ENCODE data around the gene ADRA2C. TPM values are rescaled to one million over a fixed set of nuclear protein-coding genes. Genes with fewer than 3 reads are reported as not detected.
A peak's percentile ranks its signal among the peaks of the same experiment; 100 is the strongest.

The ADRA2C gene
- total and polyA plus RNA-seq, 2 of the 13 experiments (the other 11 are each of a cell fraction or from before 2014, with no cell fraction given) = 15.4 to 69.7 TPM

DNA sequence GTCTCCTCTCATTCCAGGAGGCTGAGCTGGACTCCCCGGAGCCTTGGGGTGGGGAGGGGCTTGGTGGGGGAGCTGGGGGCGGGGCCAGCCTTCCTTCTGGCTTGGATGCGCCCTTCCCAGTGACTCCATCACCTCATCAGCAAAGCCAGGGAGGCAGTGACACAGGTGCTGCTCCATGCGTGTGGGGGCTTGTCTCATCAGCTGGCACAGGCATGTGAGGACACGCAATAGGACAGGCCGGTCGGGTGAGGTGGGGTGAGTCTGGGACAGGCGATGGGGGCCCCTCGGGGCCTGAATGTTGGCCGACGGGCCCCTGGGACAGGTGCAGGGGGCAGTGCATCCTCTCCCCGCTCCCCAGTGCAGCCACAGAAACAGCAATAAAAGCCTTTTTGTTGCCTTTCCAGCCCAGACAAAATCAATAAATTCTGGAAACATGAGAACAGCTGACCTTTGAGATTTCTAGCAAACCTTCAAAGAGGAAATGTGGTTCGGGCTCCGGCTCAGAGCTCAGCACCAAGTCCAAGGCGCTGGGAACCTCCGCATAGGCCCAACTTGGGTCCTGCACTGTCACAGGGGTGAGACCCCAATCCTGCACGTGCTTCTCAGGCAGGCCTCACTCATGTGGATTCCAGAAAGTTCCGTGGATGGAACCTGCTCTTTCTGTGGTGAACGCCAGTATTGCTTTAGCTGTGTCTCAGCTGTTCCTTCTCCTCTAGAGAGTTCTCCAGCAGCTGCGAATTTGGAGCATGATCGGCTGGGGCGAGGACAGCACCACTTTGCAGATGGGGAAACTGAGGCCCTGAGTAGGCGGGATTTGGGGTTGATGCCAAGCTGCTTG lies 18.5 kb downstream of the ADRA2C start (continued):
- no peak for TF ChIP-seq E2F5 (CRISPR knock-in tag; conservative IDR thresholded peaks at IDR 0.05)
- TF ChIP-seq ZNF44 (CRISPR knock-in tag; IDR thresholded peaks at IDR 0.05) = 0 out of 2 replicates have a peak, but pooled peaks have one; percentile 89
- peak; percentile 99 for TF ChIP-seq PHF21A (CRISPR knock-in tag; IDR thresholded peaks at IDR 0.05)
- no peak for TF ChIP-seq ZNF383 (CRISPR knock-in tag; IDR thresholded peaks at IDR 0.05; ENCODE audit: borderline replicate concordance)
- TF ChIP-seq ZSCAN5A (CRISPR knock-in tag; IDR thresholded peaks at IDR 0.05; ENCODE audit: borderline replicate concordance) = peak; percentile 85
- TF ChIP-seq NFKBIZ (CRISPR knock-in tag; IDR thresholded peaks at IDR 0.05) = no peak
- TF ChIP-seq IRF9 (CRISPR knock-in tag; IDR thresholded peaks at IDR 0.05; ENCODE audit: borderline replicate concordance) = peak; percentile 96
- no peak for TF ChIP-seq ZNF749 (CRISPR knock-in tag; IDR thresholded peaks at IDR 0.05; ENCODE audit: borderline replicate concordance)
- peak; percentile 67 for TF ChIP-seq SAP130 (CRISPR knock-in tag; IDR thresholded peaks at IDR 0.05; ENCODE audit: low read depth)
- TF ChIP-seq PPARG (CRISPR knock-in tag; conservative IDR thresholded peaks at IDR 0.05) = peak; percentile 30; the same call in 1 of the 2 replicates
- no peak for TF ChIP-seq ZSCAN22 (CRISPR knock-in tag; IDR thresholded peaks at IDR 0.05)
- peak; percentile 92; the same call in 1 of the 2 replicates for TF ChIP-seq RXRB (CRISPR knock-in tag; IDR thresholded peaks at IDR 0.05; ENCODE audit: borderline replicate concordance)
- TF ChIP-seq SIN3A (IDR thresholded peaks at IDR 0.05; ENCODE audit: borderline replicate concordance, low read depth, low read length) = peak; percentile 39; the same call in 1 of the 2 replicates
- TF ChIP-seq ETV6 (CRISPR knock-in tag; conservative IDR thresholded peaks at IDR 0.05) = no peak
- 0 out of 2 replicates have a peak, but pooled peaks have one; percentile 75 for TF ChIP-seq HOXD1 (CRISPR knock-in tag; IDR thresholded peaks at IDR 0.05)
- TF ChIP-seq, protein P1, sequence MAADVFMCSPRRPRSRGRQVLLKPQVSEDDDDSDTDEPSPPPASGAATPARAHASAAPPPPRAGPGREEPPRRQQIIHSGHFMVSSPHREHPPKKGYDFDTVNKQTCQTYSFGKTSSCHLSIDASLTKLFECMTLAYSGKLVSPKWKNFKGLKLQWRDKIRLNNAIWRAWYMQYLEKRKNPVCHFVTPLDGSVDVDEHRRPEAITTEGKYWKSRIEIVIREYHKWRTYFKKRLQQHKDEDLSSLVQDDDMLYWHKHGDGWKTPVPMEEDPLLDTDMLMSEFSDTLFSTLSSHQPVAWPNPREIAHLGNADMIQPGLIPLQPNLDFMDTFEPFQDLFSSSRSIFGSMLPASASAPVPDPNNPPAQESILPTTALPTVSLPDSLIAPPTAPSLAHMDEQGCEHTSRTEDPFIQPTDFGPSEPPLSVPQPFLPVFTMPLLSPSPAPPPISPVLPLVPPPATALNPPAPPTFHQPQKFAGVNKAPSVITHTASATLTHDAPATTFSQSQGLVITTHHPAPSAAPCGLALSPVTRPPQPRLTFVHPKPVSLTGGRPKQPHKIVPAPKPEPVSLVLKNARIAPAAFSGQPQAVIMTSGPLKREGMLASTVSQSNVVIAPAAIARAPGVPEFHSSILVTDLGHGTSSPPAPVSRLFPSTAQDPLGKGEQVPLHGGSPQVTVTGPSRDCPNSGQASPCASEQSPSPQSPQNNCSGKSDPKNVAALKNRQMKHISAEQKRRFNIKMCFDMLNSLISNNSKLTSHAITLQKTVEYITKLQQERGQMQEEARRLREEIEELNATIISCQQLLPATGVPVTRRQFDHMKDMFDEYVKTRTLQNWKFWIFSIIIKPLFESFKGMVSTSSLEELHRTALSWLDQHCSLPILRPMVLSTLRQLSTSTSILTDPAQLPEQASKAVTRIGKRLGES (CRISPR knock-in tag; IDR thresholded peaks at IDR 0.05; ENCODE audit: borderline replicate concordance) = peak; percentile 83; the same call in 1 of the 2 replicates
- TF ChIP-seq ZNF629 (CRISPR knock-in tag; conservative IDR thresholded peaks at IDR 0.05) = 0 out of 2 replicates have a peak, but pooled peaks have one; percentile 0
- no peak for TF ChIP-seq ZFP36 (IDR thresholded peaks at IDR 0.05; ENCODE audit: borderline replicate concordance, low read depth, low read length, partially characterized antibody)
- peak; percentile 84 for TF ChIP-seq JUND (CRISPR knock-in tag; IDR thresholded peaks at IDR 0.05)
- TF ChIP-seq MED1 (CRISPR knock-in tag; IDR thresholded peaks at IDR 0.05) = peak; percentile 87
- TF ChIP-seq, protein P2, sequence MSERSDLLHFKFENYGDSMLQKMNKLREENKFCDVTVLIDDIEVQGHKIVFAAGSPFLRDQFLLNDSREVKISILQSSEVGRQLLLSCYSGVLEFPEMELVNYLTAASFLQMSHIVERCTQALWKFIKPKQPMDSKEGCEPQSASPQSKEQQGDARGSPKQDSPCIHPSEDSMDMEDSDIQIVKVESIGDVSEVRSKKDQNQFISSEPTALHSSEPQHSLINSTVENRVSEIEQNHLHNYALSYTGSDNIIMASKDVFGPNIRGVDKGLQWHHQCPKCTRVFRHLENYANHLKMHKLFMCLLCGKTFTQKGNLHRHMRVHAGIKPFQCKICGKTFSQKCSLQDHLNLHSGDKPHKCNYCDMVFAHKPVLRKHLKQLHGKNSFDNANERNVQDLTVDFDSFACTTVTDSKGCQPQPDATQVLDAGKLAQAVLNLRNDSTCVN (CRISPR knock-in tag; IDR thresholded peaks at IDR 0.05; ENCODE audit: borderline replicate concordance) = peak; percentile 96
- 0 out of 2 replicates have a peak, but pooled peaks have one; percentile 79 for TF ChIP-seq NFATC3 (CRISPR knock-in tag; IDR thresholded peaks at IDR 0.05)

All from HepG2 (cell line).